Esophagus squamous epithelium (tissue), 4 donors: Measurements from ENCODE around the gene CELSR3.

Experiments used
- POLR2A ChIP-seq, 4 donors: fragments of 450-650 bp; IDR thresholded peaks; one replicate each; pipeline ENCODE4 v1.6.1; 2017; ENCODE audit warnings: antibody characterized with exemption in 4 of 4, mild to moderate bottlenecking in 4 of 4, moderate library complexity in 3 of 4
- TF ChIP-seq, protein P1 (sequence below), 6 experiments: fragments of 450-650 bp in 4 of 6; fragments of 200-600 bp in 2 of 6; sonication (generic) in 2 of 6; IDR thresholded peaks; one replicate each; pipeline ENCODE4 v1.5.1; 2016 to 2019; ENCODE audit warnings: antibody characterized with exemption in 6 of 6, mild to moderate bottlenecking in 4 of 6, moderate library complexity in 4 of 6

- TF ChIP-seq, protein P1, sequence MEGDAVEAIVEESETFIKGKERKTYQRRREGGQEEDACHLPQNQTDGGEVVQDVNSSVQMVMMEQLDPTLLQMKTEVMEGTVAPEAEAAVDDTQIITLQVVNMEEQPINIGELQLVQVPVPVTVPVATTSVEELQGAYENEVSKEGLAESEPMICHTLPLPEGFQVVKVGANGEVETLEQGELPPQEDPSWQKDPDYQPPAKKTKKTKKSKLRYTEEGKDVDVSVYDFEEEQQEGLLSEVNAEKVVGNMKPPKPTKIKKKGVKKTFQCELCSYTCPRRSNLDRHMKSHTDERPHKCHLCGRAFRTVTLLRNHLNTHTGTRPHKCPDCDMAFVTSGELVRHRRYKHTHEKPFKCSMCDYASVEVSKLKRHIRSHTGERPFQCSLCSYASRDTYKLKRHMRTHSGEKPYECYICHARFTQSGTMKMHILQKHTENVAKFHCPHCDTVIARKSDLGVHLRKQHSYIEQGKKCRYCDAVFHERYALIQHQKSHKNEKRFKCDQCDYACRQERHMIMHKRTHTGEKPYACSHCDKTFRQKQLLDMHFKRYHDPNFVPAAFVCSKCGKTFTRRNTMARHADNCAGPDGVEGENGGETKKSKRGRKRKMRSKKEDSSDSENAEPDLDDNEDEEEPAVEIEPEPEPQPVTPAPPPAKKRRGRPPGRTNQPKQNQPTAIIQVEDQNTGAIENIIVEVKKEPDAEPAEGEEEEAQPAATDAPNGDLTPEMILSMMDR (IDR thresholded peaks at IDR 0.05), result no peak
- TF ChIP-seq POLR2A (IDR thresholded peaks at IDR 0.05), result no peak
These were observed 71.2 kb downstream of the CELSR3 start for GRCh38 chr3:48591436-48591835.
